Stimulated activated CD8-positive, alpha-beta memory T cell treated with anti-CD3 and anti-CD28 coated beads, Interleukin-12 subunit alpha, Interleukin-12 subunit beta, amount 100 ng/mL, for 1 hour (primary cell): Measurements from ENCODE around the gene SLC24A4.

Source experiments
- DNase-seq: peaks from one replicate; pipeline ENCODE4 v3.0.0-alpha.2; 2020; ENCODE audit warnings: low read depth

The SLC24A4 gene, protein sequence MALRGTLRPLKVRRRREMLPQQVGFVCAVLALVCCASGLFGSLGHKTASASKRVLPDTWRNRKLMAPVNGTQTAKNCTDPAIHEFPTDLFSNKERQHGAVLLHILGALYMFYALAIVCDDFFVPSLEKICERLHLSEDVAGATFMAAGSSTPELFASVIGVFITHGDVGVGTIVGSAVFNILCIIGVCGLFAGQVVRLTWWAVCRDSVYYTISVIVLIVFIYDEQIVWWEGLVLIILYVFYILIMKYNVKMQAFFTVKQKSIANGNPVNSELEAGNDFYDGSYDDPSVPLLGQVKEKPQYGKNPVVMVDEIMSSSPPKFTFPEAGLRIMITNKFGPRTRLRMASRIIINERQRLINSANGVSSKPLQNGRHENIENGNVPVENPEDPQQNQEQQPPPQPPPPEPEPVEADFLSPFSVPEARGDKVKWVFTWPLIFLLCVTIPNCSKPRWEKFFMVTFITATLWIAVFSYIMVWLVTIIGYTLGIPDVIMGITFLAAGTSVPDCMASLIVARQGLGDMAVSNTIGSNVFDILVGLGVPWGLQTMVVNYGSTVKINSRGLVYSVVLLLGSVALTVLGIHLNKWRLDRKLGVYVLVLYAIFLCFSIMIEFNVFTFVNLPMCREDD

DNA sequence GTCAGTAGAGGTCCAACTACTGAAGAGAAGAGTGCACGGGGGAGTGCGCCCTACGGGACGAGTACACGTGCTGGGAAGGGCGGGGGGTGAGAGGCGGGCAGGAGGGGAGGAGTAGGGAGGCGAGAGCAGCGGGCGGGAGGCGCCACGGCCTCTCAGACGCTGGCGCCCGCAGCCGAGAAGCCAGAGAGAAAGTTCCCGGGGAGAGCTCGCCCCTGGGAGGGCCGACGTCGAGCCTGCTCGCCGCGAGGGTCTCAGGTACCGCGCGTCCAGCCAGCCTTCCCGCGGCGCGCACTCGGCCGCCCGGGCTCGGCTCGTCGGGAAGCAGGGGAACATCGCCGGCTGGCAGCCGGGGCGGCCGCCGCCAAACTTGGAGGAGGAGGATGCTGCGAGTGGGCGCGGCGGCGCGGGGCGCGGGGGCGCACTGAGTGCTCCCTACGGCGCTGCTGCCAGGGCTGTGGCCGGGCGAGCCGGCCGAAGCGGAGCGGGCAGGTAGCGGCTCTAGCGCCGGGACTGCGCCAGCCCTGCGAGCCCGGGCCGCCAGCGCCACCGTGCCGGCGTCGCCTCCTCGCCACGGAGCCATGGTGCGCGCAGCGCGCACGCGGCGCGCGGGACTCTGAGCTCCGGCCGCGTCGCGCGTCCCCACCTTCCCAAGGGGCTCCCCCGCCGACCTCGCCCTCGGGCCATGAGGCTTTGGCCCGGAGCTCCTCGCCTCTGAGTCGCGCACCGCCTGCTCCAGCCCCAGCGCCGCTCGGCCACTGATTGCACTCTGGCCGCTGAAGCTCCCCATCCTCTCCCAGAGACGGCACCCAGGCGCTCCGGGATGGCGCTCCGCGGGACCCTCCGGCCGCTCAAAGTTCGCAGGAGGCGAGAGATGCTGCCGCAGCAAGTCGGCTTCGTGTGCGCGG is at the start of gene SLC24A4:
Gene SLC24A4 (plus strand): TSS at position 155 of the 905 bp plus-strand sequence. CDS start 666 bp downstream, at position 821.
- no peak for DNase-seq

- DNase-seq = no peak
Observed at GRCh38 chr14:92273166-92273565, 49.8 kb upstream of the SLC24A4 start.

- no peak for DNase-seq
Observed at GRCh38 chr14:92274055-92274454, 48.9 kb upstream of the SLC24A4 start.

GRCh38 chr14:92276074-92276473 is 46.9 kb upstream of the SLC24A4 start:
- no peak for DNase-seq

GRCh38 chr14:92277031-92277430 is 45.9 kb upstream of the SLC24A4 start:
- DNase-seq = no peak

DNA sequence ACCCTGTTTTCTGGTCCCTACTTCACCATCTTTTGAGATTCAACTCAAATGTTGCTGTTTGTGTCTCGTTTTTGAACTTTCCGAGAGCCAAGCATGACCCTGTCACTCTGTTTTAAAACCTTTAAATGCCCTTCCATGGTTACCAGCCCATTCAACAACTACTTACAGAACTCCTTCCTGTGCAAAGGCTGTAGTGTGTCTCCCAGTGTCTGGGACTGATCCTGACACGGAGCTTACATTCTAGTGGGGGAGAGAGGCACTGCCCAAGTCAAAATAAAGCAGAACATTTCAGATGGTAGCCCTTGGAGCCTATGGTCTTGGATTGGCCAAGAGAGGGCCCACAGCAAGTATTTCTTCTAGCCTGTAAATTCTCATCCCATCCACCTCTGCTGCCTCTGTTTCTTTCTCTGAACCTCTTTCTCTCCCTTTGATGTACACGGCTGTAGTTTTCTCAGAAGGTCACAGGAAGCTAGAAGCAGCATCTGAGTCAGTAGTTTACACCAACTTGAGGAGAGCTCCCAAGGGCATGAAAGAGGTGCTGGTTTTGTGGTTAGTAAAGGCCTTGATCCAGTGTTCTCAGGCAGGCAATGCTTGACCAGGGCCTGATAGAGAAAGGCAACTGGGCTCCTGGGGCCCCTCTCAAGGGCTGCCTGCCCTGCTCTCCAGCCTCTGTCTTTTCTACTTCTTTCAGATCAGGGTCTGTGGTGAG is 42.3 kb upstream of the SLC24A4 start:
- DNase-seq = no peak

DNA sequence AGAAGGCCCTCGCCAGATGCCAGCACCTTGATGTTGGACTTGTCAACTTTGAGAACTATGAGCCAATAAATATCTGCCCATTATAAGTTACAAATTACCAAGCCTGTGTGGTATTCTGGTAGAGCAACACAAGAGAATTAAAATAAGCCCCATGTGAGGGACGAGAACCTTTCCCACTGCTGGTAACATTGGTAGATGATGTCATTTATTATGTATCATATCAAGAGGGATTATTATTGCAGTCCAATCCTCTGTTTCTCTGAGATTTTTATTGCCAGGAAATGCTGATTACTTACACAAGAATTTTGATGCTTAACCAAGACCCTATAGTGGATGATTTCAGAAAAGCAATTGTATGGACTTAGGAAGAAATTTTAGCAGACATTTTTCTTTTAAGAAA is 40.3 kb upstream of the SLC24A4 start:
- DNase-seq = no peak

DNA sequence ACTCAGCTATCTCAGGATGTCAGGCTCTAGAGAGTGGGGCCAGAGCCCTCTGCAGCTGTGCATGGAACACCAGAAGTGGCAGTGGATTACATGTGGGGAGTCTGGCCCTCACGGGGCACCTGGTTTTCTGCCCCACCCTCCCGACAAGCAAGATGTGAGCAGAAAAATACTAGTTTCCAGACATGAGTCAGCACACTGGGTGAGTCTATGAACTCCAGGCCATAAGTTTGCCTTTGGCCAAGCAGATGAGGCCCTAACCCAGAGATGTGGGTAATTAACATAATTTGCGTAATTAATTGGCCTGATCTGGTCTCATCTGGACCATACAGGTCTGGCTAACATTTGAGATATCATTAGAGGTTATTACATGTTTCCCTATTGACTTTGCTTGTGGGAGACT is 37.7 kb upstream of the SLC24A4 start:
- no peak for DNase-seq

DNA sequence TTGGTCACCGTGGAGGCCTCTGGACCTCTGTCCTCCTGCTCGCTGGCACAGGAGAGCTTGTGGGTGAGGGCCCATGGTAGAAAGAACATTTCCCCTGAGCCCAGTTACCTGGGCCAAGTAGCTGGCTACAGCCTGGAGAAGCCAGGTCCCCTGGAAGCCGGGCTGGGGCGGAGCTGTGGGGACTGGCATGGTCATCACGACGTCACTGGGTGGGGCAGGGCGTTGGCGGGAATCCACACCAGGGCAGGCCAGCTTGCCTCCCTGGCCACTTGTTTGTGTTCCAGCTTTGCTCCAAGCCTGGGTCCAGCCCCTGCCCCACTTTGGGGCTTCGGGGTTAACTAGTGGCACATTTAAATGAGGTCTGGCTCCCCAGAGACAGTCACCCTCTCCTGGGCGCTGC is 35.0 kb upstream of the SLC24A4 start:
- DNase-seq = no peak

GRCh38 chr14:92288994-92289660 is 33.8 kb upstream of the SLC24A4 start:
- no peak for DNase-seq

DNA sequence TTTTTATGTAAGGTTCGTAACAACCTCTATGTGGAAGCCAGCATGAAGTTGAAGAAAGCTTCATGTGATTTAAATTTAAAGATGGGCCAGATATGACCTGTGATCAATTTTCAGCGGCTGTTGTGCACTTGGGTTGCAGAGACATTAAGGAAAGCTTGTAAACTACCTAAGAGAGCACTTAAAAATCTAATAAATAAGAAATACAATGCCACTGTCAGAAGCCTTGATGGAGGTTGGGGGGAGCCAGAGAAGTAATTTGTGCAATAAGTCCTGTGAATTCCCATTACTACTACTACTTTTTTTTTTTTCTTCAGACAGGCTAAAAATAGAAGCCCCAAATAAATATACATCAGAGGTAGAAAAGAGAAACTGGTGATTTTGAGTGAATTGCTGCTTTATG is 30.3 kb upstream of the SLC24A4 start:
- DNase-seq = no peak

DNA sequence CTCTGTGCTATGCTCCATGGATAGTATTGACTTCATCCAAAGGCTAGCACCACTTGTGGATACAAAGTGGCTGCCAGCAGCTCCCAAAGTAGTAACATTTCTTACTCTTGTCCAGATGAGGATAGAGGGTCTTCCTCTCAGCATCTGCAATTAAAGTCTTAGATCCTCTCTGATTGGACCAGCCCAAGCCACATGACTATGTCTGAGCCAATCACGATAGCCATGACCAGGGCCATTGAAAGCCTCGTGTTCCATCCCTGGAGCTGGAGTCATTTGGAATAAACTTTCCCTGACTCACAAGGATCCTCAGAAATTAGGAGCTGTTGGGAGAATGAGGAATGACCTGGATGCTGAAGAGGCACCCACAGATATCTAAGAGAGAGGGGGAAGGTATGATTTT is 28.5 kb upstream of the SLC24A4 start:
- DNase-seq = no peak

GRCh38 chr14:92297818-92298595 is 25.0 kb upstream of the SLC24A4 start:
- no peak for DNase-seq

- no peak for DNase-seq
Observed at GRCh38 chr14:92302481-92302880, 20.5 kb upstream of the SLC24A4 start.

- DNase-seq = no peak
Observed at GRCh38 chr14:92308716-92309115, 14.2 kb upstream of the SLC24A4 start.

GRCh38 chr14:92309968-92310530 is 12.9 kb upstream of the SLC24A4 start:
- no peak for DNase-seq

DNA sequence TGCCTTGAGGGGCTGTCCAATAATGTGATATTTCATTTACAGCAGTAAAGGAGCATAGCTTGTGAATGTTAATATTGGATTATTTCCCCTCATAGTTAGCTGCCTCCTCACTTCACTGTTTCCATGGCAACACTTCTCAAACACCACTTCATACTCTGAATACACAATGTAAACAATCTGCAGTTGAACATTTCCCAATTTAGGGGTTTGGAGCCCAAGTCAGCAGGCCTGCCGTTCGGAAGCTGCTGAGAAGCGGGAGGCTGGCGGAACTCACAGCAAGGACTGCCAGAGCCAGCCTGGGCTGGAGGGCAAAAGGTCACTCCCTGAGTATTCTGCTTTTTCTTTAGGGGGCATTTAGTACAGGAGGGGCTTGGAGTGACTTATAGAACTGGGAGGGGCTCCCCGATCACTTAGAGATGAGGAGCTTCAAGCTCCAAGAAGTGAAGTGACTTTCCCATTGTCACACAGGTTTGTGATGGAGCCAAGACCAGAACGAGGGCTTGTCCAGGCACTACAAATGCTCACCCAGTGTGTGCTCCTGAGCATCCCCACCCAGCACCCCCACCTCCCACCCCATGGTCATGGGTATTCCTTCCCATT is 12.1 kb upstream of the SLC24A4 start:
- DNase-seq = no peak

GRCh38 chr14:92314182-92314581 is 8.8 kb upstream of the SLC24A4 start:
- no peak for DNase-seq

- DNase-seq = no peak
Observed at GRCh38 chr14:92315050-92315805, 7.7 kb upstream of the SLC24A4 start.
